Activated CD4-positive, alpha-beta T cell treated with anti-CD3 and anti-CD28 coated beads for 4 hours (primary cell): Measurements from ENCODE around the gene NDUFB10.
A peak's percentile ranks its signal among the peaks of the same experiment; 100 is the strongest.
"Not testable (repeated sequence)": the region's sequence is repeated elsewhere in the genome, so short reads cannot be mapped to it uniquely, and the experiment has no call there.

Experiments used
- DNase-seq, 2 donors: peaks; one replicate each; pipeline ENCODE4 v3.0.0-alpha.2; 2020

The NDUFB10 gene

GRCh38 chr16:1947369-1947670 lies 12.0 kb upstream of the NDUFB10 start:
- no peak for DNase-seq

- no peak for DNase-seq
These were observed 9.8 kb upstream of the NDUFB10 start for GRCh38 chr16:1949507-1949906.

GRCh38 chr16:1950047-1950446 lies 9.3 kb upstream of the NDUFB10 start:
- DNase-seq: no peak

- DNase-seq: no peak
These were observed 8.8 kb upstream of the NDUFB10 start for GRCh38 chr16:1950559-1950958.

- DNase-seq: no peak
These were observed 5.6 kb upstream of the NDUFB10 start for GRCh38 chr16:1953734-1954133.

GRCh38 chr16:1957434-1958142 lies 1.8 kb upstream of the NDUFB10 start:
- DNase-seq: not testable (repeated sequence)

GRCh38 chr16:1958143-1958491 lies 1.2 kb upstream of the NDUFB10 start:
- DNase-seq: not testable (repeated sequence)

GRCh38 chr16:1958715-1959268 lies 546 bp upstream of the NDUFB10 start:
- no peak for DNase-seq

- peak in 1 of 2 donors; percentile 40 for DNase-seq
These were observed 1.6 kb downstream of the NDUFB10 start for GRCh38 chr16:1960665-1961630.

GRCh38 chr16:1961651-1962067 lies 2.3 kb downstream of the NDUFB10 start:
- no peak for DNase-seq

GRCh38 chr16:1962161-1963153 lies 3.1 kb downstream of the NDUFB10 start:
- DNase-seq: not testable (repeated sequence)

GRCh38 chr16:1963806-1964505 lies 4.6 kb downstream of the NDUFB10 start:
- DNase-seq: peak; percentile 45 to 51

GRCh38 chr16:1964506-1965395 lies 5.4 kb downstream of the NDUFB10 start, which contains the start of gene RPS2:
TSS of gene RPS2 (minus strand) at chr16:1964826. CDS start at chr16:1964625, 201 bp downstream.
- peak; percentile 98 to 99 for DNase-seq

- no peak for DNase-seq
These were observed 6.2 kb downstream of the NDUFB10 start for GRCh38 chr16:1965396-1966001.

- DNase-seq: no peak
These were observed 7.1 kb downstream of the NDUFB10 start, which contains the start of gene RNF151 for GRCh38 chr16:1966460-1966859. TSS of gene RNF151 (plus strand) at chr16:1966856. CDS start at chr16:1966882, 26 bp downstream.

- DNase-seq: no peak
These were observed 9.0 kb downstream of the NDUFB10 start for GRCh38 chr16:1968146-1968953.

GRCh38 chr16:1971796-1972489 lies 12.6 kb downstream of the NDUFB10 start, which contains the start of gene TBL3:
TSS of gene TBL3 (plus strand) at chr16:1972053. CDS start at chr16:1972165, 112 bp downstream.
- DNase-seq: peak; percentile 92 to 94

GRCh38 chr16:1972490-1972877 lies 13.1 kb downstream of the NDUFB10 start:
- no peak for DNase-seq
